SK-N-SH treated with all-trans-retinoic acid at 6 μM for 48 hours (cell line): ENCODE results near the gene ZFX.
A peak's percentile ranks its signal among the peaks of the same experiment; 100 is the strongest.

ENCODE experiments used
- ATAC-seq: fragments of 200-7000 bp; cut with Tn5 transposase; 3 replicates; pipeline ENCODE4 v1.9.1; 2020; ENCODE audit warnings: mild to moderate bottlenecking, moderate library complexity
- ARNTL ChIP-seq: fragments of 450-650 bp; formaldehyde crosslinking; IDR thresholded peaks from 2 replicates; pipeline ENCODE4 v1.5.0; 2020; ENCODE audit warnings: low read depth, mild to moderate bottlenecking, moderate library complexity, borderline replicate concordance
- BACH2 ChIP-seq: fragments of 250-450 bp; sonication (Bioruptor Pico); IDR thresholded peaks from 2 replicates; pipeline ENCODE4 v1.9.0; 2021; ENCODE audit warnings: mild to moderate bottlenecking, borderline replicate concordance
- CSDC2 ChIP-seq: fragments of 250-450 bp; sonication (Bioruptor Pico); IDR thresholded peaks from 2 replicates; pipeline ENCODE4 v1.5.0; 2020; ENCODE audit warnings: mild to moderate bottlenecking, moderate library complexity
- ESRRG ChIP-seq: fragments of 250-450 bp; sonication (Bioruptor Pico); IDR thresholded peaks from 2 replicates; pipeline ENCODE4 v1.6.1; 2021; ENCODE audit warnings: mild to moderate bottlenecking
- ISL1 ChIP-seq: fragments of 250-450 bp; sonication (Bioruptor Pico); IDR thresholded peaks from 2 replicates; pipeline ENCODE4 v2.1.2; 2022; ENCODE audit warnings: mild to moderate bottlenecking, moderate library complexity
- OSR1 ChIP-seq: fragments of 250-450 bp; sonication (Bioruptor Pico); IDR thresholded peaks from 2 replicates; pipeline ENCODE4 v1.8.0; 2022; ENCODE audit warnings: moderate library complexity, mild to moderate bottlenecking, inconsistent platforms
- PPARA ChIP-seq: fragments of 250-450 bp; sonication (Bioruptor Pico); IDR thresholded peaks from 2 replicates; pipeline ENCODE4 v1.5.0; 2020; ENCODE audit warnings: mild to moderate bottlenecking, borderline replicate concordance
- RARB ChIP-seq: fragments of 250-450 bp; sonication (Bioruptor Pico); IDR thresholded peaks from 2 replicates; pipeline ENCODE4 v1.8.0; 2021; ENCODE audit warnings: mild to moderate bottlenecking, moderate library complexity
- SNAI2 ChIP-seq: fragments of 250-450 bp; sonication (Bioruptor Pico); IDR thresholded peaks from 2 replicates; pipeline ENCODE4 v1.5.0; 2020; ENCODE audit warnings: mild to moderate bottlenecking, moderate library complexity
- TCF4 ChIP-seq: fragments of 250-450 bp; sonication (Bioruptor Pico); IDR thresholded peaks from 2 replicates; pipeline ENCODE4 v1.8.0; 2021; ENCODE audit warnings: mild to moderate bottlenecking, moderate library complexity, borderline replicate concordance
- TOX ChIP-seq: fragments of 250-450 bp; sonication (Bioruptor Pico); IDR thresholded peaks from 2 replicates; pipeline ENCODE4 v1.8.0; 2021; ENCODE audit warnings: mild to moderate bottlenecking, moderate library complexity, borderline replicate concordance
- ZC3H10 ChIP-seq: fragments of 250-450 bp; sonication (Bioruptor Pico); IDR thresholded peaks from 2 replicates; pipeline ENCODE4 v1.5.1; 2021; ENCODE audit warnings: mild to moderate bottlenecking, moderate library complexity
- ZFP3 ChIP-seq: fragments of 250-450 bp; sonication (Bioruptor Pico); IDR thresholded peaks from 2 replicates; pipeline ENCODE4 v1.5.0; 2020; ENCODE audit warnings: mild to moderate bottlenecking, moderate library complexity
- ZNF565 ChIP-seq: fragments of 450-650 bp; formaldehyde crosslinking; conservative IDR thresholded peaks from 2 replicates; pipeline ENCODE4 v1.5.0; 2020; ENCODE audit warnings: low read depth, mild to moderate bottlenecking, moderate library complexity
- ZNF70 ChIP-seq: fragments of 450-650 bp; formaldehyde crosslinking; IDR thresholded peaks from 2 replicates; pipeline ENCODE4 v1.5.0; 2020; ENCODE audit warnings: mild to moderate bottlenecking, moderate library complexity
- ZNF8 ChIP-seq: fragments of 450-650 bp; formaldehyde crosslinking; IDR thresholded peaks from 2 replicates; pipeline ENCODE4 v1.5.0; 2020; ENCODE audit warnings: mild to moderate bottlenecking, moderate library complexity
- TF ChIP-seq, protein P1 (sequence below): fragments of 250-450 bp; sonication (Bioruptor Pico); IDR thresholded peaks from 2 replicates; pipeline ENCODE4 v1.5.1; 2020; ENCODE audit warnings: low read depth, mild to moderate bottlenecking, moderate library complexity
- TF ChIP-seq, protein P2 (sequence below): fragments of 250-450 bp; sonication (Bioruptor Pico); IDR thresholded peaks from 2 replicates; pipeline ENCODE4 v1.5.1; 2021; ENCODE audit warnings: mild to moderate bottlenecking, moderate library complexity
- TF ChIP-seq, protein P3 (sequence below): fragments of 250-450 bp; sonication (Bioruptor Pico); IDR thresholded peaks from 2 replicates; pipeline ENCODE4 v1.5.0; 2020; ENCODE audit warnings: mild to moderate bottlenecking, moderate library complexity
- TF ChIP-seq, protein P4 (sequence below): fragments of 250-450 bp; sonication (Bioruptor Pico); IDR thresholded peaks from 2 replicates; pipeline ENCODE4 v1.8.0; 2020; ENCODE audit warnings: mild to moderate bottlenecking, moderate library complexity, borderline replicate concordance

Gene ZFX

DNA sequence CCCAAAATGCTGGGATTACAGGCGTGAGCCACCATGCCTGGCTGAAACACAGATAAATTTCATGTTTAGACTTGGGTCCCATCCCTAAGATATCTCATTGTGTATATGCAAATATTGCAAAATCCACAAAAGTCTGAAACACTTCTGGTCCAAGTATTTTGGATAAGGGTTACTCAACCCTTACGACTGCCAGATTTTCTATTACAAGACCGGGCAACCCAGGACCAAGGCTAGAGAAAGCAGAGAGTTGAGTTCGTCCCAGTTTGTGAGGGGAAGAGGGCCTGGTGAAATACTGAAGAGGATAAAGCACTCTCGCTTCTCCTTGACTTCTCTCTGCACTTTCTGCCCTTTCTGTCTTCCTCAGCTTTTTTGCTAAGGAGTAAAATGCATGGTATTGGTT lies 34.5 kb downstream of the ZFX start:
- TF ChIP-seq RARB (CRISPR knock-in tag) (no peak), TOX (CRISPR knock-in tag) (no peak), ZNF565 (CRISPR knock-in tag) (no peak), ISL1 (CRISPR knock-in tag) (no peak), ZC3H10 (CRISPR knock-in tag) (no peak), ZFP3 (CRISPR knock-in tag) (no peak), BACH2 (no peak)
- TF ChIP-seq, protein P1, sequence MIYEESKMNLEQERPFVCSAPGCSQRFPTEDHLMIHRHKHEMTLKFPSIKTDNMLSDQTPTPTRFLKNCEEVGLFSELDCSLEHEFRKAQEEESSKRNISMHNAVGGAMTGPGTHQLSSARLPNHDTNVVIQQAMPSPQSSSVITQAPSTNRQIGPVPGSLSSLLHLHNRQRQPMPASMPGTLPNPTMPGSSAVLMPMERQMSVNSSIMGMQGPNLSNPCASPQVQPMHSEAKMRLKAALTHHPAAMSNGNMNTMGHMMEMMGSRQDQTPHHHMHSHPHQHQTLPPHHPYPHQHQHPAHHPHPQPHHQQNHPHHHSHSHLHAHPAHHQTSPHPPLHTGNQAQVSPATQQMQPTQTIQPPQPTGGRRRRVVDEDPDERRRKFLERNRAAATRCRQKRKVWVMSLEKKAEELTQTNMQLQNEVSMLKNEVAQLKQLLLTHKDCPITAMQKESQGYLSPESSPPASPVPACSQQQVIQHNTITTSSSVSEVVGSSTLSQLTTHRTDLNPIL (CRISPR knock-in tag): no peak
- TF ChIP-seq, all 23 proteins: peak for 0
- ATAC-seq: no peak

DNA sequence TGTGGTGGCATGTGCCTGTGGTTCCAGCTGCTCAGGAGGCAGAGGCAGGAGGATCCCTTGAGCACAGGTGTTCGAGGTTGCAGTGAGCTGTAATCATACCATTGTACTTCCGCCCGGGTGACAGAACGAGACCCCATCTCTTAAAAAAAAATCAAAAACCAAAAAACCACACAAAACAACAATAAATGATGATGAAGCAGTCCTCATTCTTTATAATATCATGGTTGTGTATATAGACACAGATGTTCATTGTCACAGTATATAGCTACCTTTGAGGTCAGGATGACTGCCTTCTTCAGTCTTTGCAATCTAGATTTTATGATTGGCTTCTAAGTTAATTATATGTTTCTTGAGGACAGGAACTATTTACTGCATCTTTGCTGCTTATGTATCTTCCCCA lies 37.0 kb downstream of the ZFX start:
- no peak for ATAC-seq
- TF ChIP-seq, protein P2, sequence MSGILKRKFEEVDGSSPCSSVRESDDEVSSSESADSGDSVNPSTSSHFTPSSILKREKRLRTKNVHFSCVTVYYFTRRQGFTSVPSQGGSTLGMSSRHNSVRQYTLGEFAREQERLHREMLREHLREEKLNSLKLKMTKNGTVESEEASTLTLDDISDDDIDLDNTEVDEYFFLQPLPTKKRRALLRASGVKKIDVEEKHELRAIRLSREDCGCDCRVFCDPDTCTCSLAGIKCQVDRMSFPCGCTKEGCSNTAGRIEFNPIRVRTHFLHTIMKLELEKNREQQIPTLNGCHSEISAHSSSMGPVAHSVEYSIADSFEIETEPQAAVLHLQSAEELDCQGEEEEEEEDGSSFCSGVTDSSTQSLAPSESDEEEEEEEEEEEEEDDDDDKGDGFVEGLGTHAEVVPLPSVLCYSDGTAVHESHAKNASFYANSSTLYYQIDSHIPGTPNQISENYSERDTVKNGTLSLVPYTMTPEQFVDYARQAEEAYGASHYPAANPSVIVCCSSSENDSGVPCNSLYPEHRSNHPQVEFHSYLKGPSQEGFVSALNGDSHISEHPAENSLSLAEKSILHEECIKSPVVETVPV (CRISPR knock-in tag): no peak
- no peak for TF ChIP-seq RARB (CRISPR knock-in tag)

DNA sequence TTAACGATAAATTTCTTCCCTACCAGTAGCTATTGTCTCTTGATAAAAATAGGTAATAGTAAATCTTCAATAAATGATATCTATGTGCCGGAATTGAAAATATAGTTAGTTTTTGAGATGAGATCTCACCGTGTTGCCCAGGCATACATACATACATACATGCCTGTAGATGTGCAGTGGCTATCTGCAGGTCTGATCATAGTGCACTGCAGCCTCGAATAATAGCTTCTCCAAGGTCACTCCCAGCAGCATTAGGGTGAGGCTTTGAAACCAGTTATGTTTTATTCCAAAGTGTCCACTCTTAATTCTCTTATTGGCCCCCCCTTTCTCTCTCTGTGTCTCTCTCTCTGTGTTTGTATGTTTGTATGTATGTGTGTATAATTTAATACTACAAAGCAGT lies 37.5 kb downstream of the ZFX start:
- TF ChIP-seq, protein P3, sequence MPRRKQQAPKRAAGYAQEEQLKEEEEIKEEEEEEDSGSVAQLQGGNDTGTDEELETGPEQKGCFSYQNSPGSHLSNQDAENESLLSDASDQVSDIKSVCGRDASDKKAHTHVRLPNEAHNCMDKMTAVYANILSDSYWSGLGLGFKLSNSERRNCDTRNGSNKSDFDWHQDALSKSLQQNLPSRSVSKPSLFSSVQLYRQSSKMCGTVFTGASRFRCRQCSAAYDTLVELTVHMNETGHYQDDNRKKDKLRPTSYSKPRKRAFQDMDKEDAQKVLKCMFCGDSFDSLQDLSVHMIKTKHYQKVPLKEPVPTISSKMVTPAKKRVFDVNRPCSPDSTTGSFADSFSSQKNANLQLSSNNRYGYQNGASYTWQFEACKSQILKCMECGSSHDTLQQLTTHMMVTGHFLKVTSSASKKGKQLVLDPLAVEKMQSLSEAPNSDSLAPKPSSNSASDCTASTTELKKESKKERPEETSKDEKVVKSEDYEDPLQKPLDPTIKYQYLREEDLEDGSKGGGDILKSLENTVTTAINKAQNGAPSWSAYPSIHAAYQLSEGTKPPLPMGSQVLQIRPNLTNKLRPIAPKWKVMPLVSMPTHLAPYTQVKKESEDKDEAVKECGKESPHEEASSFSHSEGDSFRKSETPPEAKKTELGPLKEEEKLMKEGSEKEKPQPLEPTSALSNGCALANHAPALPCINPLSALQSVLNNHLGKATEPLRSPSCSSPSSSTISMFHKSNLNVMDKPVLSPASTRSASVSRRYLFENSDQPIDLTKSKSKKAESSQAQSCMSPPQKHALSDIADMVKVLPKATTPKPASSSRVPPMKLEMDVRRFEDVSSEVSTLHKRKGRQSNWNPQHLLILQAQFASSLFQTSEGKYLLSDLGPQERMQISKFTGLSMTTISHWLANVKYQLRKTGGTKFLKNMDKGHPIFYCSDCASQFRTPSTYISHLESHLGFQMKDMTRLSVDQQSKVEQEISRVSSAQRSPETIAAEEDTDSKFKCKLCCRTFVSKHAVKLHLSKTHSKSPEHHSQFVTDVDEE (CRISPR knock-in tag): no peak
- TF ChIP-seq, protein P1 (CRISPR knock-in tag): no peak
- no peak for TF ChIP-seq ZC3H10 (CRISPR knock-in tag)
- TF ChIP-seq PPARA (CRISPR knock-in tag): no peak
- TF ChIP-seq ZNF8: no peak
- no peak for TF ChIP-seq OSR1 (CRISPR knock-in tag)
- TF ChIP-seq ZNF70 (CRISPR knock-in tag): no peak
- TF ChIP-seq SNAI2: no peak
- ATAC-seq: no peak

DNA sequence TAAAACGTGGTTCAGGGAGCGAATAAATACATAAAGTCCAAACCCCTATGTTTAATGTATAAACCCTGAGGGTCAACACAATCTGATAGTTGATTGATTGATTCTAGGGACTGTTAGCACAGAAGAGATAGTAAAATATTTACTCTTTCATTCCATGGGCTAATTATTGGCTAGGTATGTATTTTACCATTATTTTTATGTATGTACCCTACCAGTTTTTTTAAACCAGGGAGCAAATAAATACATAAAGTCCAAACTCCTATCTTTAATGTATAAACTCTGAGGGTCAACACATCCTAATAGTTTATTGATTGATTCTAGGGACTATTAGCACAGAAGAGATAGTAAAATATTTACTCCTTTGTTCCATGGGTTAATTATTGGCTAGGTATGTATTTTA lies 40.0 kb downstream of the ZFX start:
- no peak for TF ChIP-seq BACH2
- no peak for TF ChIP-seq ZC3H10 (CRISPR knock-in tag)
- TF ChIP-seq, all 23 proteins: peak for 0
- ATAC-seq: no peak

DNA sequence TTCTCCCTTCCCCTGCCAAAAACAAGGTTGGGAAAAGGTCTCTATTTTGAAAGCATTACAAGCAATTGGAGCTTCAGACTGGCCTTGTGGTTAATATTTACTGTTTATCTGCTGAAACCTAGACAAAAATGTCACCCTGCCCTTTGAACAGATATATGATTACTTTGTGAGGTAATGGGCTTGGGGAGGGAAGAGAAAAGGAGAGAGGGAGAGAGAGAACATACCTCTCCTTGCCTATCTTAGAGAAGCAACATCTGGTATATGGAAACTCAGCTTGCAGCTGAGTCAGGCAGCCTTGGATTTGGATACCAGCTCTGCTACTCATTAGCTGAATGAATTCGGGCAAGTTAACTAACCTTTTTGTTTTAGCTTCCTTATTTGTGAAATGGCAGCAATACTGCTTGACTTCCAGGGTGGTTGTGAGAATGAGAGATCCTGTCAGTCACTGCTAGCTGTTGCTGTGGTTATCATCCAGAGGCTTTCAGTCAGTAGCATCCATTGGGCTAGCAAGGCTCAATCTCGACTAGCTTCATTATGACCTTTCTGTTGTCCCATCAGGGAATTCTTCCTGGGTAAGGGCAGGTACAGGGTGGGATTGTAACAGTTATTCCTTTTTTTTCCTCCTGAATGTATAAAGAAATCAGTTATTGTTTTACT lies 41.1 kb downstream of the ZFX start:
- peak; percentile 73 for ATAC-seq

More for the DNA sequence above, 41.1 kb downstream of the ZFX start:
- TF ChIP-seq ARNTL: no peak
- no peak for TF ChIP-seq TOX (CRISPR knock-in tag)
- TF ChIP-seq ESRRG (CRISPR knock-in tag): no peak
- TF ChIP-seq, protein P4, sequence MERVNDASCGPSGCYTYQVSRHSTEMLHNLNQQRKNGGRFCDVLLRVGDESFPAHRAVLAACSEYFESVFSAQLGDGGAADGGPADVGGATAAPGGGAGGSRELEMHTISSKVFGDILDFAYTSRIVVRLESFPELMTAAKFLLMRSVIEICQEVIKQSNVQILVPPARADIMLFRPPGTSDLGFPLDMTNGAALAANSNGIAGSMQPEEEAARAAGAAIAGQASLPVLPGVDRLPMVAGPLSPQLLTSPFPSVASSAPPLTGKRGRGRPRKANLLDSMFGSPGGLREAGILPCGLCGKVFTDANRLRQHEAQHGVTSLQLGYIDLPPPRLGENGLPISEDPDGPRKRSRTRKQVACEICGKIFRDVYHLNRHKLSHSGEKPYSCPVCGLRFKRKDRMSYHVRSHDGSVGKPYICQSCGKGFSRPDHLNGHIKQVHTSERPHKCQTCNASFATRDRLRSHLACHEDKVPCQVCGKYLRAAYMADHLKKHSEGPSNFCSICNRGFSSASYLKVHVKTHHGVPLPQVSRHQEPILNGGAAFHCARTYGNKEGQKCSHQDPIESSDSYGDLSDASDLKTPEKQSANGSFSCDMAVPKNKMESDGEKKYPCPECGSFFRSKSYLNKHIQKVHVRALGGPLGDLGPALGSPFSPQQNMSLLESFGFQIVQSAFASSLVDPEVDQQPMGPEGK (CRISPR knock-in tag): no peak
- TF ChIP-seq ZC3H10 (CRISPR knock-in tag): no peak
- TF ChIP-seq ZFP3 (CRISPR knock-in tag): no peak
- no peak for TF ChIP-seq PPARA (CRISPR knock-in tag)
- no peak for TF ChIP-seq CSDC2 (CRISPR knock-in tag)
- TF ChIP-seq TCF4: no peak
